PC-9 (cell line): Measurements from ENCODE around the gene VOPP1.

Experiments
- EZH2 ChIP-seq: fragments of 200-600 bp; sonication (generic); IDR thresholded peaks from 2 replicates; pipeline ENCODE4 v1.8.0; 2017; ENCODE audit warnings: antibody characterized with exemption, low read depth
- TF ChIP-seq, protein P1 (sequence below): fragments of 200-600 bp; sonication (generic); conservative IDR thresholded peaks from 2 replicates; pipeline ENCODE4 v1.6.1; 2017; ENCODE audit warnings: mixed run types, antibody characterized with exemption, mild to moderate bottlenecking, moderate library complexity

GRCh38 chr7:55423891-55424290, 148.4 kb downstream of the VOPP1 start:
- TF ChIP-seq, protein P1, sequence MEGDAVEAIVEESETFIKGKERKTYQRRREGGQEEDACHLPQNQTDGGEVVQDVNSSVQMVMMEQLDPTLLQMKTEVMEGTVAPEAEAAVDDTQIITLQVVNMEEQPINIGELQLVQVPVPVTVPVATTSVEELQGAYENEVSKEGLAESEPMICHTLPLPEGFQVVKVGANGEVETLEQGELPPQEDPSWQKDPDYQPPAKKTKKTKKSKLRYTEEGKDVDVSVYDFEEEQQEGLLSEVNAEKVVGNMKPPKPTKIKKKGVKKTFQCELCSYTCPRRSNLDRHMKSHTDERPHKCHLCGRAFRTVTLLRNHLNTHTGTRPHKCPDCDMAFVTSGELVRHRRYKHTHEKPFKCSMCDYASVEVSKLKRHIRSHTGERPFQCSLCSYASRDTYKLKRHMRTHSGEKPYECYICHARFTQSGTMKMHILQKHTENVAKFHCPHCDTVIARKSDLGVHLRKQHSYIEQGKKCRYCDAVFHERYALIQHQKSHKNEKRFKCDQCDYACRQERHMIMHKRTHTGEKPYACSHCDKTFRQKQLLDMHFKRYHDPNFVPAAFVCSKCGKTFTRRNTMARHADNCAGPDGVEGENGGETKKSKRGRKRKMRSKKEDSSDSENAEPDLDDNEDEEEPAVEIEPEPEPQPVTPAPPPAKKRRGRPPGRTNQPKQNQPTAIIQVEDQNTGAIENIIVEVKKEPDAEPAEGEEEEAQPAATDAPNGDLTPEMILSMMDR = no peak
- no peak for TF ChIP-seq EZH2
